Keratinocyte (primary cell): ENCODE measurements around the gene JAG2. TPM values are rescaled to one million over a fixed set of nuclear protein-coding genes. Genes with fewer than 3 reads are reported as not detected.

ENCODE experiments used
- DNase-seq: peaks from one replicate; pipeline ENCODE4 v3.0.0-alpha.2; 2011; ENCODE audit warnings: low read depth, missing footprints, low spot score
- FAIRE-seq: peaks from 2 replicates; lab custom pipeline; 2011; peaks lifted over from hg19 to GRCh38; lab: Jason Lieb, UNC
- H2AFZ ChIP-seq: 2 replicates; pipeline ENCODE4 v1.6.0; 2012; ENCODE audit warnings: low read length, control low read depth, inconsistent platforms; ENCODE audit not compliant: control insufficient read depth
- H3K27ac ChIP-seq: 2 replicates; pipeline ENCODE4 v1.5.1; 2011; ENCODE audit warnings: low read length; ENCODE audit not compliant: control insufficient read depth, insufficient read depth
- H3K27me3 ChIP-seq: 3 replicates; pipeline ENCODE4 v1.6.0; 2011; ENCODE audit warnings: low read length; ENCODE audit not compliant: control insufficient read depth, insufficient read depth; ENCODE audit errors: extremely low read depth
- H3K36me3 ChIP-seq, 2 experiments: 2 replicates in 1 of 2; 3 replicates in 1 of 2; pipeline ENCODE4 v1.5.1; 2011; ENCODE audit warnings: low read length in 2 of 2, mild to moderate bottlenecking in 1 of 2; ENCODE audit not compliant: control insufficient read depth in 2 of 2, insufficient read depth in 2 of 2; ENCODE audit errors: extremely low read depth in 1 of 2
- H3K4me1 ChIP-seq: 3 replicates; pipeline ENCODE4 v1.5.1; 2011; ENCODE audit warnings: low read length; ENCODE audit not compliant: control insufficient read depth, insufficient read depth; ENCODE audit errors: extremely low read depth
- H3K4me2 ChIP-seq: 3 replicates; pipeline ENCODE4 v1.6.0; 2011; ENCODE audit warnings: low read depth, low read length; ENCODE audit not compliant: control insufficient read depth, insufficient read depth; ENCODE audit errors: extremely low read depth
- H3K4me3 ChIP-seq, 3 experiments: fragments of 200-600 bp in 1 of 3; sonication (generic) in 1 of 3; 2 replicates in 2 of 3; 3 replicates in 1 of 3; pipeline ENCODE4 v1.5.1; 2011 to 2016; ENCODE audit warnings: low read length in 3 of 3, mild to moderate bottlenecking in 3 of 3, control low read depth in 2 of 3, inconsistent platforms in 1 of 3, low read depth in 1 of 3, mixed read lengths in 1 of 3, mixed run types in 1 of 3, moderate library complexity in 1 of 3; ENCODE audit not compliant: control insufficient read depth in 2 of 3, insufficient read depth in 2 of 3; ENCODE audit errors: extremely low read depth in 1 of 3
- H3K79me2 ChIP-seq: 2 replicates; pipeline ENCODE4 v1.6.0; 2012; ENCODE audit warnings: low read length; ENCODE audit not compliant: control insufficient read depth, insufficient read depth
- H3K9ac ChIP-seq: 3 replicates; pipeline ENCODE4 v1.6.0; 2011; ENCODE audit warnings: low read length; ENCODE audit not compliant: control insufficient read depth, insufficient read depth; ENCODE audit errors: extremely low read depth
- H3K9me1 ChIP-seq: 3 replicates; pipeline ENCODE4 v1.6.0; 2011; ENCODE audit warnings: low read length; ENCODE audit not compliant: control insufficient read depth, insufficient read depth; ENCODE audit errors: extremely low read depth
- H3K9me3 ChIP-seq: 2 replicates; pipeline ENCODE4 v1.5.1; 2012; ENCODE audit warnings: low read depth, low read length; ENCODE audit not compliant: control insufficient read depth
- H4K20me1 ChIP-seq: 3 replicates; pipeline ENCODE4 v1.6.0; 2011; ENCODE audit warnings: low read length; ENCODE audit not compliant: control insufficient read depth, insufficient read depth; ENCODE audit errors: extremely low read depth
- EZH2 ChIP-seq: IDR thresholded peaks from one replicate; pipeline ENCODE4 v1.6.1; 2012; ENCODE audit warnings: inconsistent platforms, mild to moderate bottlenecking, low read length, moderate library complexity
- dilution Hi-C: fragments of 300-500 bp; cut with MboI; formaldehyde crosslinking; loops from one replicate; pipeline ENCODE4 v1.7.0; 2020; ENCODE audit warnings: low sequenced_read_pairs; ENCODE audit not compliant: extremely low pct_ligation_motif_present
- polyA plus RNA-seq, 5 experiments: library from polyadenylated mRNA; depleted of rRNA in 3 of 5; stranded (reverse) in 3 of 5; stranded (forward) in 1 of 5; unstranded in 1 of 5; fragments of >200 nt; gene quantifications; 1 replicate in 1 of 5; 2 replicates in 3 of 5; 3 replicates in 1 of 5; pipeline versions ENCODE4 v1.2.1 to v1.2.3, GENCODE V29; 2011 to 2012; ENCODE audit warnings: missing spikeins in 2 of 5, low read depth in 1 of 5, low replicate concordance in 1 of 5
- TF ChIP-seq, protein P1 (sequence below), 3 experiments: IDR thresholded peaks in 1 of 3; conservative IDR thresholded peaks in 1 of 3; optimal IDR thresholded peaks in 1 of 3; 2 replicates in 2 of 3; 3 replicates in 1 of 3; pipeline versions ENCODE3 to v1.5.1; 2011; ENCODE audit warnings: low read length in 3 of 3, mild to moderate bottlenecking in 3 of 3, moderate library complexity in 2 of 3, control low read depth in 1 of 3, inconsistent platforms in 1 of 3; ENCODE audit not compliant: insufficient read depth in 2 of 3; ENCODE audit errors: extremely low read depth in 1 of 3

The JAG2 gene
- polyA plus RNA-seq, 1 donor (not counting 4 experiments of a cell fraction or from before 2014, with no cell fraction given), result 28.3 TPM

DNA sequence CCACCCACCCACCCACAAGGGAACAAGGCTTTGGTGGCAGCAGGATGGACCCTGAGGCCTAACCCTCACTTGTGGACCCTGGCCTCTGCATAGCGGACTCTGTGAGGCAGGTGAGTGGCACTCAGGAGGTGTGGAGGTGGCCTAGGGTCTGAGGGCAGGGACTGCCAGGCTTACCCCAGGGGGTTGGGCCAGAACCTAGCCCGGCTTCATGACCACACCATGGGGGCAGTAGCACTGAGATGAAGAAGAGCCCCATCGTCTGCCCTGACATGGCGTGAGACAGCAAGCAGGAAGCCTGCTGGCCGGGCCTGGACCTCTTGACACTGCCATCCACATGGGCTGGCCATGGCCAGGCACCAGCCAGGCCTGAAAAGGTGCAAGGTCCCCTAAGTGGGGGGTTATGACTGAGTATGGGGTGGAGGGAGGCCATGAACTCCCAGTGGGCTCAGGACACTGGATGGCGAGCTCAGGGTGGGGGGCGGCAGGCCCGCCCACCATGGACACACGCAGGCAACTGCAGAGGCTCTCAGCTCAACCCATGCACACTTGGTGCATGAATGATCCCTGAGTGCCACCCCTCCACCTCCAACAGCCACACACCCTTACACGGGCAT, 29.3 kb downstream of the JAG2 start:
- peaks cover 7% of the 10 kb centered on the region for H3K9me3 ChIP-seq

DNA sequence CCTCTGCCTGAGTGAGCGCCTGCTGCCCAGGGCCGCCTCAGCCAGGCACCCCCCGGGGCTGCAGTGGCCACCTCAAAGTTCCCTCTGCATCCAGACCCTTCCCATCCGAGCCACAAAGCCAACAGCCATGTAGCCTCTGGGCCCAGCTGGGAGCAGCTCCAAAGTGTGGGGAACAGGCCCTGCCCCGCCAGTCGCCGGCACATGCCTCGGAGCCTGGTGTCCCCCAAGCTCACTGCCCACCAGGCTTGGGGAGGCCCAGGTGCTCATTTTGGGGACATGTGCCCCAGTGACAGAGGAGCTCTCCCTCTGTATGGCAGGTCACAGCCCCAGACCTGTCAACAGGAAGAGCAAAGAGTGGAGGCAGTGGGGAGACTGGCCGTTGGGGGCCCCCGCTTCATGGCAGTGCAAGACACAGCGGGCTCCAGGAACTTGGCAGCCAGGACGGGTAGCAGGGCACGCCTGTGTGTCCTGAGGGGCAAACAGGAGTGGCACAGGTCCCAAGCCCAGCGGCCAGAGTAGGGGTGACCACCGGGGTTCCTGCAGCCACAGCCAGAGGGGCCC, 29.9 kb downstream of the JAG2 start:
- no peak for TF ChIP-seq EZH2
- TF ChIP-seq, protein P1, sequence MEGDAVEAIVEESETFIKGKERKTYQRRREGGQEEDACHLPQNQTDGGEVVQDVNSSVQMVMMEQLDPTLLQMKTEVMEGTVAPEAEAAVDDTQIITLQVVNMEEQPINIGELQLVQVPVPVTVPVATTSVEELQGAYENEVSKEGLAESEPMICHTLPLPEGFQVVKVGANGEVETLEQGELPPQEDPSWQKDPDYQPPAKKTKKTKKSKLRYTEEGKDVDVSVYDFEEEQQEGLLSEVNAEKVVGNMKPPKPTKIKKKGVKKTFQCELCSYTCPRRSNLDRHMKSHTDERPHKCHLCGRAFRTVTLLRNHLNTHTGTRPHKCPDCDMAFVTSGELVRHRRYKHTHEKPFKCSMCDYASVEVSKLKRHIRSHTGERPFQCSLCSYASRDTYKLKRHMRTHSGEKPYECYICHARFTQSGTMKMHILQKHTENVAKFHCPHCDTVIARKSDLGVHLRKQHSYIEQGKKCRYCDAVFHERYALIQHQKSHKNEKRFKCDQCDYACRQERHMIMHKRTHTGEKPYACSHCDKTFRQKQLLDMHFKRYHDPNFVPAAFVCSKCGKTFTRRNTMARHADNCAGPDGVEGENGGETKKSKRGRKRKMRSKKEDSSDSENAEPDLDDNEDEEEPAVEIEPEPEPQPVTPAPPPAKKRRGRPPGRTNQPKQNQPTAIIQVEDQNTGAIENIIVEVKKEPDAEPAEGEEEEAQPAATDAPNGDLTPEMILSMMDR (optimal IDR thresholded peaks at IDR 0.05 in 1 of 3, IDR thresholded peaks at IDR 0.05 in 1 of 3, conservative IDR thresholded peaks at IDR 0.05 in 1 of 3; ENCODE audit: extremely low read depth in 1 of 3, insufficient read depth in 2 of 3, low read length in 3 of 3), result no peak
- dilution Hi-C loops, result no loop called here
- FAIRE-seq, result no peak

More for the DNA sequence above, 29.3 kb downstream of the JAG2 start:
- H3K4me2 ChIP-seq, result no peak overlapping the region
- no peaks in the 10 kb centered on the region for H3K4me1 ChIP-seq
- TF ChIP-seq EZH2, result no peak
- H3K79me2 ChIP-seq, result no peaks in the 10 kb centered on the region
- H3K9me1 ChIP-seq, result no peaks in the 10 kb centered on the region
- H3K27ac ChIP-seq, result no peak overlapping the region
- H2AFZ ChIP-seq, result no peak overlapping the region
- FAIRE-seq, result no peak
- no peak for DNase-seq
- H3K9ac ChIP-seq, result no peak overlapping the region
- peaks cover 12 to 20% of the 10 kb centered on the region in 2 experiments for H3K36me3 ChIP-seq
- dilution Hi-C loops, result no loop called here
- no peak overlapping the region for H3K4me3 ChIP-seq
- no peaks in the 10 kb centered on the region for H4K20me1 ChIP-seq
- H3K27me3 ChIP-seq, result no peaks in the 10 kb centered on the region

More for the DNA sequence above, 29.9 kb downstream of the JAG2 start:
- no peak overlapping the region for H3K4me2 ChIP-seq
- H3K27me3 ChIP-seq, result no peaks in the 10 kb centered on the region
- no peaks in the 10 kb centered on the region for H3K4me1 ChIP-seq
- no peak overlapping the region for H3K27ac ChIP-seq
- H3K4me3 ChIP-seq, result no peak overlapping the region
- no peak overlapping the region for H2AFZ ChIP-seq
- H3K9ac ChIP-seq, result no peak overlapping the region
- no peaks in the 10 kb centered on the region for H4K20me1 ChIP-seq
- H3K9me3 ChIP-seq, result peaks cover 7% of the 10 kb centered on the region
- DNase-seq, result no peak
- no peaks in the 10 kb centered on the region for H3K9me1 ChIP-seq
- H3K36me3 ChIP-seq, result peaks cover 11 to 19% of the 10 kb centered on the region in 2 experiments
- no peaks in the 10 kb centered on the region for H3K79me2 ChIP-seq
